Endothelial cell of umbilical vein (primary cell): ENCODE measurements around the gene NBL1. TPM values are rescaled to one million over a fixed set of nuclear protein-coding genes. Genes with fewer than 3 reads are reported as not detected.

Experiments used
- BruUV-seq: library from RNA; stranded (reverse); fragments of 400-500 nt; replicated peaks from 2 replicates; lab custom pipeline; 2021; lab: Mats Ljungman, UMichigan
- CTCF ChIA-PET: fragments of 300-600, 350-600 bp; sonication (Branson Sonifier 250); formaldehyde crosslinking; loops from one replicate; lab custom pipeline; 2021; ENCODE audit warnings: antibody characterized with exemption, inconsistent platforms; lab: Charles Lee
- POLR2A ChIA-PET: fragments of 300-600, 350-600 bp; sonication (Branson Sonifier 250); formaldehyde crosslinking; loops from one replicate; lab custom pipeline; 2021; ENCODE audit warnings: antibody characterized with exemption, inconsistent platforms; lab: Charles Lee
- DNase-seq: peaks from one replicate; pipeline ENCODE4 v3.0.0-alpha.2; 2011; ENCODE audit warnings: low read depth, low spot score
- FAIRE-seq: peaks from 2 replicates; lab custom pipeline; 2011; peaks lifted over from hg19 to GRCh38; lab: Jason Lieb, UNC
- H2AFZ ChIP-seq: 2 replicates; pipeline ENCODE4 v1.6.0; 2012; ENCODE audit warnings: low read depth, low read length, control low read depth, inconsistent platforms
- H3K27ac ChIP-seq: 2 replicates; pipeline ENCODE4 v1.5.1; 2011; ENCODE audit warnings: low read depth, mild to moderate bottlenecking, control low read depth, low read length, moderate library complexity; ENCODE audit not compliant: insufficient read depth
- H3K27me3 ChIP-seq, 2 experiments: 2 replicates each; pipeline versions ENCODE4 v1.6.0 to v1.6.1; 2011; ENCODE audit warnings: low read length in 2 of 2, mixed read lengths in 1 of 2; ENCODE audit not compliant: control insufficient read depth in 2 of 2, insufficient read depth in 2 of 2
- H3K36me3 ChIP-seq, 2 experiments: 2 replicates in 1 of 2; 3 replicates in 1 of 2; pipeline ENCODE4 v1.5.1; 2011; ENCODE audit warnings: low read length in 2 of 2, mild to moderate bottlenecking in 1 of 2, moderate library complexity in 1 of 2; ENCODE audit not compliant: control insufficient read depth in 2 of 2, insufficient read depth in 2 of 2; ENCODE audit errors: extremely low read depth in 1 of 2
- H3K4me1 ChIP-seq: 3 replicates; pipeline ENCODE4 v1.5.1; 2011; ENCODE audit warnings: mild to moderate bottlenecking, low read length; ENCODE audit not compliant: control insufficient read depth, insufficient read depth; ENCODE audit errors: extremely low read depth
- H3K4me2 ChIP-seq: 2 replicates; pipeline ENCODE4 v1.6.1; 2011; ENCODE audit warnings: low read length, control low read depth, mixed read lengths; ENCODE audit not compliant: insufficient read depth
- H3K4me3 ChIP-seq, 3 experiments: fragments of 200-600 bp in 1 of 3; sonication (generic), shearing (Covaris generic) in 1 of 3; replicated peaks in 1 of 3; 2 replicates each; pipeline ENCODE4 v1.5.1; 2011 to 2016; ENCODE audit warnings: control low read depth in 3 of 3, low read length in 3 of 3, mild to moderate bottlenecking in 2 of 3, inconsistent platforms in 1 of 3, low read depth in 1 of 3, moderate library complexity in 1 of 3; ENCODE audit not compliant: insufficient read depth in 1 of 3
- H3K79me2 ChIP-seq: 2 replicates; pipeline ENCODE4 v1.6.0; 2012; ENCODE audit warnings: low read length, inconsistent platforms; ENCODE audit not compliant: control insufficient read depth, insufficient read depth
- H3K9ac ChIP-seq: replicated peaks from 2 replicates; pipeline ENCODE3; 2011; ENCODE audit warnings: low read length, control low read depth; ENCODE audit not compliant: insufficient read depth; ENCODE audit errors: extremely low read depth
- H3K9me1 ChIP-seq: replicated peaks from 3 replicates; pipeline ENCODE4 v1.6.0; 2011; ENCODE audit warnings: mild to moderate bottlenecking, low read length; ENCODE audit not compliant: control insufficient read depth, insufficient read depth; ENCODE audit errors: extremely low read depth
- H3K9me3 ChIP-seq: replicated peaks from 2 replicates; pipeline ENCODE4 v1.5.1; 2012; ENCODE audit warnings: low read length, inconsistent platforms; ENCODE audit not compliant: control insufficient read depth, insufficient read depth
- H4K20me1 ChIP-seq: replicated peaks from 2 replicates; pipeline ENCODE3; 2011; ENCODE audit warnings: mild to moderate bottlenecking, low read length; ENCODE audit not compliant: control insufficient read depth, insufficient read depth; ENCODE audit errors: extremely low read depth
- EZH2 ChIP-seq: IDR thresholded peaks from 2 replicates; pipeline ENCODE4 v1.6.1; 2012; ENCODE audit warnings: borderline replicate concordance, low read depth, mild to moderate bottlenecking, moderate library complexity, low read length, inconsistent platforms; ENCODE audit not compliant: severe bottlenecking
- FOS ChIP-seq: IDR thresholded peaks from 2 replicates; pipeline ENCODE4 v1.6.1; 2011; ENCODE audit warnings: mild to moderate bottlenecking, low read length, moderate library complexity, borderline replicate concordance; ENCODE audit not compliant: insufficient read depth
- GATA2 ChIP-seq: IDR thresholded peaks from 2 replicates; pipeline ENCODE4 v1.7.0; 2011; ENCODE audit warnings: low read depth, mild to moderate bottlenecking, moderate library complexity, mixed read lengths, low read length; ENCODE audit not compliant: insufficient read length, insufficient read depth
- JUN ChIP-seq: IDR thresholded peaks from 2 replicates; pipeline ENCODE4 v1.6.1; 2011; ENCODE audit warnings: borderline replicate concordance, low read depth; ENCODE audit not compliant: insufficient read length, insufficient read depth
- MYC ChIP-seq: IDR thresholded peaks from one replicate; pipeline ENCODE4 v1.6.1; 2011; ENCODE audit warnings: mild to moderate bottlenecking, low read depth, low read length
- POLR2A ChIP-seq: IDR thresholded peaks from 2 replicates; pipeline ENCODE4 v1.6.1; 2012; ENCODE audit warnings: low read depth, mild to moderate bottlenecking, control low read depth, low read length
- POLR2AphosphoS5 ChIP-seq: IDR thresholded peaks from 2 replicates; pipeline ENCODE4 v1.6.1; 2012; ENCODE audit warnings: low read depth, mild to moderate bottlenecking, control low read depth, low read length, moderate library complexity; ENCODE audit not compliant: insufficient read depth
- dilution Hi-C: fragments of 300-500 bp; cut with MboI; formaldehyde crosslinking; loops from one replicate; pipeline ENCODE4 v1.15.0; 2019; ENCODE audit warnings: low sequenced_read_pairs; ENCODE audit not compliant: extremely low pct_ligation_motif_present
- intact Hi-C: fragments of 100-400 bp; cut with micrococcal nuclease; formaldehyde crosslinking; loops from one replicate; pipeline ENCODE4 v1.10.0; 2022
- polyA plus RNA-seq, 4 experiments: library from polyadenylated mRNA; depleted of rRNA in 3 of 4; stranded (reverse) in 3 of 4; unstranded in 1 of 4; fragments of >200 nt; gene quantifications; 2 replicates each; pipeline versions ENCODE4 v1.2.1 to v1.2.3, GENCODE V29; 2011 to 2012; ENCODE audit warnings: missing spikeins in 1 of 4
- total RNA-seq: library from RNA; stranded (reverse); gene quantifications from 2 replicates; pipeline ENCODE4 v1.2.3, GENCODE V29; 2021
- TF ChIP-seq, protein P1 (sequence below), 2 donors: IDR thresholded peaks; 1 replicate in 1 of 2; 2 replicates in 1 of 2; pipeline ENCODE4 v1.5.1; 2011; ENCODE audit warnings: low read length in 2 of 2, mild to moderate bottlenecking in 2 of 2, moderate library complexity in 2 of 2, control low read depth in 1 of 2, inconsistent platforms in 1 of 2, low read depth in 1 of 2; ENCODE audit not compliant: insufficient read depth in 1 of 2; ENCODE audit errors: extremely low read depth in 1 of 2
- TF ChIP-seq, protein P2 (sequence below): IDR thresholded peaks from 2 replicates; pipeline ENCODE4 v1.6.1; 2011; ENCODE audit not compliant: insufficient read depth, insufficient read length

NBL1 gene
- total and polyA plus RNA-seq, 2 donors (not counting 3 experiments of a cell fraction or from before 2014, with no cell fraction given): 36.2 to 40.5 TPM

DNA sequence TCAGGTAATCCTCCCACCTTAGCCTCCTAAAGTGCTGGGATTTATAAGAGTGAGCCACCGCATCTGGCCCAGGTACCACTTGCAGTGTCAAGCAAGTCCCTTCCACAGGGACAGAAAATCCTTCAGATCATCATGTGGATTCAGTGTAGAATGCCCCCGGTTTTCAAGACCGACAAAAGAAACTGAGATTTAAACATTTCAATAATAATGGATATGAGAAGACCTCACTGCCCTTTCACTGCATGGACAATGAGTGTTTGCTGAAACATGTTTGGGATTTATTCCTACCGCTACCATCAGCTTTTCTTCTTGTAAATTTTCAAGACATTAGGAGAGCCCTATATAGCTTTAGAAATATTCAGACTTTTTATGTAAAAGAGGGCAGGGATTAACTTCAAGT is 62.0 kb downstream of the NBL1 start:
- intact Hi-C loops: no loop called here
- Histone ChIP-seq H3K9me1 (no peaks in the 10 kb centered on the region), H3K9ac (no peak overlapping the region), H3K4me2 (no peak overlapping the region), H2AFZ (no peak overlapping the region), H3K36me3 (no peaks in the 10 kb centered on the region), H3K4me1 (no peaks in the 10 kb centered on the region), H3K79me2 (no peaks in the 10 kb centered on the region), H3K27me3 (no peaks in the 10 kb centered on the region), H3K9me3 (no peaks in the 10 kb centered on the region), H3K27ac (no peak overlapping the region), H4K20me1 (no peaks in the 10 kb centered on the region), H3K4me3 (no peak overlapping the region)
- TF ChIP-seq EZH2 (no peak), POLR2A (no peak), FOS (no peak), GATA2 (no peak), POLR2AphosphoS5 (no peak), MYC (no peak), JUN (no peak)
- TF ChIP-seq, protein P1, sequence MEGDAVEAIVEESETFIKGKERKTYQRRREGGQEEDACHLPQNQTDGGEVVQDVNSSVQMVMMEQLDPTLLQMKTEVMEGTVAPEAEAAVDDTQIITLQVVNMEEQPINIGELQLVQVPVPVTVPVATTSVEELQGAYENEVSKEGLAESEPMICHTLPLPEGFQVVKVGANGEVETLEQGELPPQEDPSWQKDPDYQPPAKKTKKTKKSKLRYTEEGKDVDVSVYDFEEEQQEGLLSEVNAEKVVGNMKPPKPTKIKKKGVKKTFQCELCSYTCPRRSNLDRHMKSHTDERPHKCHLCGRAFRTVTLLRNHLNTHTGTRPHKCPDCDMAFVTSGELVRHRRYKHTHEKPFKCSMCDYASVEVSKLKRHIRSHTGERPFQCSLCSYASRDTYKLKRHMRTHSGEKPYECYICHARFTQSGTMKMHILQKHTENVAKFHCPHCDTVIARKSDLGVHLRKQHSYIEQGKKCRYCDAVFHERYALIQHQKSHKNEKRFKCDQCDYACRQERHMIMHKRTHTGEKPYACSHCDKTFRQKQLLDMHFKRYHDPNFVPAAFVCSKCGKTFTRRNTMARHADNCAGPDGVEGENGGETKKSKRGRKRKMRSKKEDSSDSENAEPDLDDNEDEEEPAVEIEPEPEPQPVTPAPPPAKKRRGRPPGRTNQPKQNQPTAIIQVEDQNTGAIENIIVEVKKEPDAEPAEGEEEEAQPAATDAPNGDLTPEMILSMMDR (IDR thresholded peaks at IDR 0.05; ENCODE audit: extremely low read depth in 1 of 2, insufficient read depth in 1 of 2, low read depth in 1 of 2, low read length in 2 of 2): no peak
- TF ChIP-seq, protein P2, sequence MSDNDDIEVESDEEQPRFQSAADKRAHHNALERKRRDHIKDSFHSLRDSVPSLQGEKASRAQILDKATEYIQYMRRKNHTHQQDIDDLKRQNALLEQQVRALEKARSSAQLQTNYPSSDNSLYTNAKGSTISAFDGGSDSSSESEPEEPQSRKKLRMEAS: no peak
- dilution Hi-C loops: no loop called here
- no TSS peak for BruUV-seq
- FAIRE-seq (no peak), DNase-seq (no peak)
- ChIA-PET POLR2A (no interaction called here), CTCF (interaction anchor here (1.4 to 8.6 kb wide), 3 partner anchors 9 to 44 kb away, joined by 9 to 200 read pairs (median 53); partner anchors contain the start of gene HTR6)

Other genes with a start within 250 kb of the NBL1 start
- 339 and 347 TPM in 2 replicates for gene CAPZB, start 158.8 kb upstream of the NBL1 start, total RNA-seq
- 145 and 196 TPM in 2 replicates for gene CAPZB, start 158.8 kb upstream of the NBL1 start, polyA plus RNA-seq
- not detected in 2 replicates for gene HTR6, start 20.6 kb downstream of the NBL1 start, total RNA-seq
- gene HTR6, start 20.6 kb downstream of the NBL1 start, polyA plus RNA-seq: not detected in 2 replicates
- 9.0 and 10.3 TPM in 2 replicates for gene TMCO4, start 155.6 kb downstream of the NBL1 start, total RNA-seq
- 7.6 and 8.3 TPM in 2 replicates for gene TMCO4, start 155.6 kb downstream of the NBL1 start, polyA plus RNA-seq
- not detected in 2 replicates for gene RNF186, start 171.0 kb downstream of the NBL1 start, total RNA-seq
- not detected in 2 replicates for gene RNF186, start 171.0 kb downstream of the NBL1 start, polyA plus RNA-seq
- gene OTUD3, start 238.1 kb downstream of the NBL1 start, total RNA-seq: 8.1 and 10.6 TPM in 2 replicates
- 3.0 and 3.1 TPM in 2 replicates for gene OTUD3, start 238.1 kb downstream of the NBL1 start, polyA plus RNA-seq